Effector memory CD8-positive, alpha-beta T cell (primary cell): Measurements from ENCODE around the gene RNF125.
A peak's percentile ranks its signal among the peaks of the same experiment; 100 is the strongest.

Experiments
- ATAC-seq: fragments of 150-1000 bp; cut with Tn5 transposase; replicated peaks from 2 replicates; pipeline ENCODE4 v1.10.0; 2021; ENCODE audit warnings: mild to moderate bottlenecking, moderate library complexity
- DNase-seq, 3 experiments: peaks; one replicate each; pipeline ENCODE4 v3.0.0; 2021
- H3K27ac Mint-ChIP-seq, 2 donors: one replicate each; pipeline ENCODE4 v1.8.0; 2022; ENCODE audit warnings: mild to moderate bottlenecking in 2 of 2, mixed read lengths in 2 of 2, moderate library complexity in 2 of 2
- H3K27me3 Mint-ChIP-seq, 2 donors: one replicate each; pipeline ENCODE4 v1.8.0; 2022; ENCODE audit warnings: mixed read lengths in 2 of 2
- H3K36me3 Mint-ChIP-seq: one replicate; pipeline ENCODE4 v1.8.0; 2022; ENCODE audit warnings: mild to moderate bottlenecking, moderate library complexity, mixed read lengths; ENCODE audit not compliant: insufficient read depth
- H3K4me1 Mint-ChIP-seq, 2 donors: one replicate each; pipeline ENCODE4 v1.8.0; 2022; ENCODE audit warnings: low read depth in 2 of 2, mixed read lengths in 2 of 2
- H3K4me3 Mint-ChIP-seq, 2 donors: one replicate each; pipeline ENCODE4 v1.8.0; 2022; ENCODE audit warnings: mild to moderate bottlenecking in 2 of 2, mixed read lengths in 2 of 2, moderate library complexity in 2 of 2
- H3K9me3 Mint-ChIP-seq, 2 donors: one replicate each; pipeline ENCODE4 v1.8.0; 2022; ENCODE audit warnings: mixed read lengths in 2 of 2

The RNF125 gene

DNA sequence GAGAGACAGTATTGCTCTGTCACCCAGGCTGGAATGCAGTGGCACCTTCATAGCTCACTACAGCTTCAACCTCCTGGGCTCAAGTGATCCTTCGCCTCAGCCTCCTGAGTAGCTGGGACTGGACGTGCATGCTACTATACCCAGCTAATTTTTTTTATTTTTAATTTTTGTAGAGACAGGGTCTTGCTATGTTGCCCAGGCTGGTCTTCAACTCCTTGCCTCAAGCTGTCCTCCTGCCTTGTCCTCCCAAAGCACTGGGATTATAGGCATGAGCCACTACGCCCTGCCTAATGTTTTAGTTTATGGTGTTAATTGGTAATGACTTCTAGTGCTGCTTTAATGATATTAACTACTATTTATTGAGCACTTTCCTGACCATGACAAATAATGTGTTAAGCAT, 91.4 kb downstream of the RNF125 start:
- no peak for ATAC-seq
- peaks cover 60% of the 10 kb centered on the region for H3K36me3 Mint-ChIP-seq
- no peak for DNase-seq
- H3K9me3 Mint-ChIP-seq: no peaks in the 10 kb centered on the region
- H3K4me1 Mint-ChIP-seq: peaks cover 21 to 26% of the 10 kb centered on the region in 2 donors
- H3K27ac Mint-ChIP-seq: no peak overlapping the region
- H3K27me3 Mint-ChIP-seq: no peaks in the 10 kb centered on the region
- H3K4me3 Mint-ChIP-seq: no peak overlapping the region

DNA sequence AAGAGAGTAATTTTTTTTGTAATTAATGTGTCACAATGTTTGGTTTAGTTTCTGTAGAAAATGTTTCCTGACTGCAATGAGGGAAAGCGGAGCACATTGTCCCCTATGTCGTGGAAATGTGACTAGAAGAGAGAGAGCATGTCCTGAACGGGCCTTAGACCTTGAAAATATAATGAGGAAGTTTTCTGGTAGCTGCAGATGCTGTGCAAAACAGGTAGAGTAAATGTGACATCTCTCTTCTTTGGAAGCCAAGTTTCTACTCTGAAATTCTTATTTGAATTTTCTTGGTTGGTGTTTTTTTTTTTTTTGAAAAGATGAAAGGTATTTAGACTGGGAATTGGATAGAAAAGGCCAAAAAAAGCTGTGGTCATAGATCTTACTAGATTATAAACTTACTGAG, 93.1 kb downstream of the RNF125 start:
- Mint-ChIP-seq H3K4me3 (no peak overlapping the region), H3K9me3 (no peaks in the 10 kb centered on the region), H3K4me1 (peaks cover 15 to 19% of the 10 kb centered on the region in 2 donors), H3K27ac (peak overlapping the region in 1 of 2 donors; percentile 26), H3K36me3 (peaks cover 68% of the 10 kb centered on the region), H3K27me3 (no peaks in the 10 kb centered on the region)
- no peak for ATAC-seq
- no peak for DNase-seq

DNA sequence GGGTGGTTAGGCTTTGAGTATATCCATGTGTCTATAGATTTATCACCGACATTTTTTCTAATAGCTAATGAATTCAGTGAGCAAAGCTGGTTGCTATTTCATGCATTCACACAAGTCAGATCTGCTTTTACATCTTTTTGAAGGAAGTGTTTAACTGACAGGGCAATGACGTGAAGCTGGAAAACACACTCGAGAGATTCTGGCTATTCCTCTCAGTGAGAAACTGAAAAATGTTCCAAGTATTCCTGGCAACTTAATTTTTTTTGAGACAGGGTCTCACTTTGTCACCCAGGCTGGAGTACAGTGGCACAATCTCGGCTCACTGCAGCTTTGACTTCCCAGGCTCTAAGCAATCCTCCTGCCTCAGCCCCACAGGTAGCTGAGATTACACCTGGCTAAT, 94.2 kb downstream of the RNF125 start:
- ATAC-seq: no peak
- no peak overlapping the region for H3K4me3 Mint-ChIP-seq
- H3K36me3 Mint-ChIP-seq: peaks cover 71% of the 10 kb centered on the region
- H3K9me3 Mint-ChIP-seq: no peaks in the 10 kb centered on the region
- H3K27me3 Mint-ChIP-seq: no peaks in the 10 kb centered on the region
- no peak for DNase-seq
- H3K4me1 Mint-ChIP-seq: peaks cover 13 to 24% of the 10 kb centered on the region in 2 donors
- H3K27ac Mint-ChIP-seq: peak overlapping the region in 1 of 2 donors; percentile 26

- Mint-ChIP-seq H3K4me3 (no peak overlapping the region), H3K4me1 (peaks cover 8 to 25% of the 10 kb centered on the region in 2 donors), H3K9me3 (no peaks in the 10 kb centered on the region), H3K36me3 (peaks cover 77% of the 10 kb centered on the region), H3K27me3 (no peaks in the 10 kb centered on the region), H3K27ac (no peak overlapping the region)
- ATAC-seq: no peak
- DNase-seq: no peak
Measured at GRCh38 chr18:32114293-32114942, 95.8 kb downstream of the RNF125 start.

DNA sequence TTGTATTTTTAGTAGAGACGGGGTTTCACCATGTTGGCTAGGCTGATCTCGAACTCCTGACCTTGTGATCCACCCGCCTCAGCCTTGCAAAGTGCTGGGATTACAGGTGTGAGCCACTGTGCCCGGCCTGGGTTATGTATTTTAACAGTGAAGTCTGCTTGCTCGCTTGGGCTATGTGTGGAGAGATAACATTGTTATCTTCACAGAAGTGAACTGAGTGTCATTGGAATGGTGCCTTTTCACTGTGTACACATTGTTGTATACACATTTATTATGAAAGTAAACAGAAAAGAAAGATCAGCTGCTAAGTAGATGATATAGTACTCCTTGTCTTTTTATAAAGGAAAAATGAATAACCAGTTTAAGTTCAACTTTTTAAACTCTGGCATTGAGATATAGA, 103.4 kb downstream of the RNF125 start:
- peaks cover 2 to 20% of the 10 kb centered on the region in 2 donors for H3K4me1 Mint-ChIP-seq
- no peaks in the 10 kb centered on the region for H3K27me3 Mint-ChIP-seq
- no peak for DNase-seq
- no peak for ATAC-seq
- no peaks in the 10 kb centered on the region for H3K9me3 Mint-ChIP-seq
- no peak overlapping the region for H3K4me3 Mint-ChIP-seq
- H3K27ac Mint-ChIP-seq: no peak overlapping the region
- H3K36me3 Mint-ChIP-seq: peaks cover 79% of the 10 kb centered on the region
